SKM-1 treated with dmso at 0.1 percent for 144 hours (cell line): ENCODE measurements around the gene KCTD16.

Source experiments
- DNase-seq: peaks from one replicate; lab custom pipeline; 2025; ENCODE audit not compliant: unreplicated experiment; lab: John Stamatoyannopoulos, UW

KCTD16 gene

DNA sequence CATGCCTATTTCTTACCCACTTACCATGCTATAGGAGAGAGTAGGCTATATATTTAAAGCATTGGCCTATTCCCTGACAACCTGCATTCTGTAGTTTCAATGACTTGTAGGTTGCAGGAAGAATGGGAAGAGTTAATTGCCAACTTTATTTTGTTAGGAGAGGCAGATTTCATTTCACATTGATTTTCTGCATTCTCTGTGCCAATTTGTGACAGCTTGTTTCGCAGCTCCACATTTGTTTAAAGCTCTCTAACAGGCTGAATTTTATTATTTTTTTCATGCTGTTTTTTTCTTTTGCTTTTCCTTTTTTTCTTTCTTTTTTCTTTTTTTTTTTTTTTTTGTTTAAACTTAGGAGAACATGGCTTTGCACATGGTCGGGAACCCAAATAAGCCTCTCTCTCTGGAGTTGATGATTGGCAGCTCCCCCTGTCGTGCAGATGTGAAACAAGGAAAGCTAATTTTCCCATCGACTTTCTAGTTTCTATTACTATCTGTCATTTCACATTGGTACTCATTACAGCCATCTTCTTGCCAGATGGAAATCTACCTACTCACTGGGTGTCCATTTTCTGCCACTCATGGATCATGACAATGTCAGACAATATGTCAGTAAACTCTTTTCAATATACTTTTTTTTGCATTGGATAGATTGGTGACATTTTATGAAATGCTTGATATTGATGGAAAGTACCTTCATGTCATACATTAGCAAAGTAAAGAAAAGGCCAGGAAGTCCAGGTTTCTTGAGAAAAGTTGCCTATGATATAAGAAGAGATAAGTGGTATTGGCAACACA, 223.2 kb downstream of the KCTD16 start:
- no peak for DNase-seq

DNA sequence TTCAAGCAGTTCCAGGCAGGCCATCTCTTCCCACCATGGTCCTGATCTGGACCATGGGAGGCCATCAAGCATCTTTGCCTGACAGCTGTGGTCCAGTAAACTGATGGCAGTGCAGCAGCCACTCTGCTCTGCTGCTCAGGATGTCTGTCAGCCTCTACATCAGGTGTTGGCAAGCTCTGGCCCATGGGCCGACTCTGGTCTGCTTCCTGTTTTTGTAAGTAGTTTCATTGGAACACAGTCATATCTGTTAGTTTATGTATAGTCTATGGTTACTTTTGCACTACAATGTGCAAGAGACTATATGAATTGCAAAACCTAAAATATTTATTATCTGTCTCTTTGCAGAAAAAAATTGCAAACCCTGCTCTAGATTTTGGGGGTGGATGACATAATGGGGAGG, 225.0 kb downstream of the KCTD16 start:
- no peak for DNase-seq

DNA sequence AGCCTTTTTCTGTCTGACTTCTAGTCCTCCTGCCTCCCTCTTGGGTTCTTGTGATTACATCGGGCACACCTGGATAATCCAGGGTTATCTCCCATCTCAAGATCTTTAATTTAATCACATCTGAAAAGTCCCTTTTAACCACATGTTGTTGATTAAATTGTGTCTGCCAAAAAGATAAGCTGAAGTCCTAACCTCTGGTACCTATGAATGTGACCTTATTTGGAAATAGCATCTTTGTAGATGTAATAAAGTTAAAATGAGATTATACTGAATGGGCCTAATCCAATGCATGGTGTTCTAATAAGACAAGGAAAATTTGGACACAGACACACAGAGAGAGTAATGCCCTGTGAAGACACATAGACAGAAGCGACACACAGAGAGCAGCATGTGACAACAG, 232.4 kb downstream of the KCTD16 start:
- no peak for DNase-seq

DNA sequence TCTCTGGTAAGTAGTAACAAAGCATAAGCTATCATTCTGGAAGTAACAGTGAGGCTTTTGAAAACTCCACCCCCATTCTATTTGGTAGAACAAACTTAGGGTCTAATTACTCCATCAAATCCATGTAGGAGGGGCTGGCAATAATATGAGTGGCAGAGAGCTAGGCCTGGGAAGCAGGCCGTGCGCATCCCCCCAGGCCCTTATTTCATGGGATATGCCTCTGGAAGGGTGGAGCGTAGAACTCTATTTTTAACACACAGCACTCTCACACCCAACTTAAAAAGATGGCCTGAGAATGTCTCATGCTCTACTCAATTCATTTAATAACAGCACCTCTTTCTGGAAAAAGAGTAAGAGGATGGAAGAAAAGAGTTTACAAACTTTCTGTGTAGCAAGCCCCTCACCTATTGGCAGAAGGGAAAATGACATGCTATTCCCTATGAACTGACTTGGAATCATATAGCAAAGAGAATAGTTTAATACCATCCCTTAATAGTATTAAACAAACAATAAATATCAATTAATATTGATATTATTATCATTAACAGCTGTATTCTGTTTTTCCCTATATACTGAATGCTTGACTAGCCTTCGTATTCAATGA, 233.2 kb downstream of the KCTD16 start:
- DNase-seq, result no peak

DNA sequence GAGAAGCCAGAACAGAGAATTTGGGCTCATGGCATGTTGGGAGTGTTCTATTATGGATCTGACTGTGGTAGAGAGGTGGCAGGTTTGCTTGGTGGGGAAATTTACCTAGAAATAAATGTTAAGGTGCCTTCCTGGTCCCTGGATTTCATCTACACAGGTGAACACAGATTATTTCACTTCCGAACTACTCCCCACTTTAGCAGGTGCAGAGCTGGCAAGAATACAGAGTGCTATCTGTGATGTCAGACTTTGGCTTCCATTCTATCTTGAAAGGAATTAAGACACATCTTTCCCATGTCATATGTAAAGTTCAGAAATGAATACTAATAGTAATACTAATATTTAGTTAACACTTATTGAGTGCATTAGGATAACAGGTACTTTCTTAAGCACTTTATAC, 234.0 kb downstream of the KCTD16 start:
- DNase-seq, result no peak

DNA sequence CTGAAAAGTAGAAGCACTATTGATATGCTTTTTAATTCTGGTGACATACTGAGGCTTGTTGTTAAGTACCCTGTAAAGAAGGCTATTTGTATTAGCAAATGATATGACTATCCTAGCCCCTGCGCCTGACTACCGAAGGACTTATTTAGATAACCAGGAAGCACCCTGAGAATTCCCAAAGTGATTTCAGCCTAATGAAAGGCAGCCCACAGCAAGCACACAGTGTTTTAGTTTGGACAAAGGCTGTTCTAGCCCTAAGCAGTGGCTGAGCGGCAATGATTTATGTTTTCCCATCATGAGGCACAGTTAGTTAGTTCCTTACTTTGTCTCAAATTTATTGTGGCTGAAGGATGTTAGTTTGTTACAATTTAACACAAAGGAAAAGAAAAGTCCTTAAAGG, 235.3 kb downstream of the KCTD16 start:
- no peak for DNase-seq

DNA sequence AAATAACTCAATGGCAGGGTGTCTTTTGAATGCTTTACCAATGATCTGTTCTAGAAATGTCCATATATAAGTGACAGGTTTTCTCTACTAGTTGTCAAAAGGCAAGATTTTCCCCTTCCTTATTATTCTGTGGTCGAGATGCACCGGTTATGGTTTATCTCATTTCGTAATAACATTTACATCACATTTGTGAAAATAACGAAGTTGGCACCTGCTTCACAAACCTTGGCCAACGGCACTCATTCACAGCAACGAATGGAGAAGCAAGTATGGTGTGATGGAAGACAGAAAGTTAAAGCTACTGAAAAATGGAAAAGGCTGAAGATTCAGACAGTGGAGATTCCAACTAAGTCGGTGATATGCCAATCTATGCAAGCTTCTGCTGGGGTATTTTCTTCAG, 235.8 kb downstream of the KCTD16 start:
- DNase-seq, result no peak

DNA sequence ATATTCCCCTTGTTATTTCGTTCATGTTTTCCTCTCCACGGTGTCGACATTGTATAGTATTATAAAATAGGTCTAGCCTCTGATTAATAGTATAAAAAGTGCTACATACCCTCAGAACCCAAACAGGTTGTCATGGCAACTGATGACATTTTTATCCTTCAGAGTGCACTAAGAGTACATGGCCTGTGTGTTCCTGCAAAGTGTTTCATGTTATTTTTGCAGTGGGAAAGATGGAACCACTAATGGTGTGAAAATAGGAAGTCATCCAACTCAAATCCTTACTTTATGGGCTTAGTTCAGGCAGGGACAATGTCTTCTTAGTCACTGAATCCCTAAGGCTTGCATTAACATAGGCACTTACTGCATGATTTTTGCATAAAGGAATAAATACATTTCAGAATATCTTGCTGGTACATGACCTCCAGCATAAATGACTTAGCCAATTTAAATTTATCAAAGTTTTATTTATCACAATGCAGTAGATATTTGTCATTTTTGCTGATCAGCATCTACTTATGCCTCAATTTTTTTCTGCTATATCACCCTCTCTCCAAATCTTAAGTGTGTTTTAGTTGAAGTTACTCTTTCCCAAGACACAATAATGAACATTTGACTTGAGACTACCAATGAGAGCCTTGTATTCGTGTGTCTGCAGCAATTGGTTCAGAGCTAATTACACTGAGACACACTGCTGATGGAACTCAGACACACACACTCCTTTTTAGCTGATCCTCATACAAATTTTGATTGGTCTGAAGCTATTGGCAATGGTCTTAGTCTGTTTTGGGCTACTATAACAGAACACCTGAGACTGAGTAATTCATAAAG, 243.7 kb downstream of the KCTD16 start:
- no peak for DNase-seq

DNA sequence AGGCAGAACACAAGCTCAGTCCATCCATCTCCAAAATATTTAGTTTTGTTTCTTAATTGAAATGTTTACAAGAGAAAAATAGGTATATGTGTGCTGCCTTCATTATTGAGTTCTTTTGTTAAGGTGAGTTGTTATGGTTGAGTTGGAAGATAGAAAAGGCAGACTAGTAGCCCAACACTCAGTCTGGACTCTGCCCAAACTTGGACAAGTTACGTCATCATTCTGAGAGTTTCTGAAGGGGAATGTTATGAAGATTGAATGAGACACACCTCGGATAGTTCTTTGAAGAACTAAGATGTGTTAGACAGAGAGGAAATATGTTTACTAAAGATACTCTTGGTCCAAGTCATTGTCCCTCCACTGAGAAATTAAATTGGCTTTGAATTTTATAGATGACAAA, 245.5 kb downstream of the KCTD16 start:
- DNase-seq, result no peak

DNA sequence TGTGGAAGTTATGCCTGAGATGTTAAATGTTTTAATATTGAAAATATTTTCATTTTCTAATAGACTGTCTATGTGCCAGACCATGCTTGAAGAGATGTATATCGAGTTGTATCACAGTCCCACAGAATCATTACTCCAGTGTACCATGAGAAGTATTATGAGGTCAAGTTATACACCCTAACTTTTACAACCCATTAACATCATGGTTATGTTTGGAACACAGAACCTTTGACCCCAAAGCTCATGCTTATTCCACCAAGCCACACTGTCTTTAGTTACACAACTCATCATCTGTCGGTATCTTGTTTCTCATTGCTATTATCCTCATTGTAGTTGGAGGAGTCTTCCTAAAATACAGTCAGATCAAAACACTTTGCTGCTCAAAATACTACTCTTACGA, 248.0 kb downstream of the KCTD16 start:
- DNase-seq, result no peak

DNA sequence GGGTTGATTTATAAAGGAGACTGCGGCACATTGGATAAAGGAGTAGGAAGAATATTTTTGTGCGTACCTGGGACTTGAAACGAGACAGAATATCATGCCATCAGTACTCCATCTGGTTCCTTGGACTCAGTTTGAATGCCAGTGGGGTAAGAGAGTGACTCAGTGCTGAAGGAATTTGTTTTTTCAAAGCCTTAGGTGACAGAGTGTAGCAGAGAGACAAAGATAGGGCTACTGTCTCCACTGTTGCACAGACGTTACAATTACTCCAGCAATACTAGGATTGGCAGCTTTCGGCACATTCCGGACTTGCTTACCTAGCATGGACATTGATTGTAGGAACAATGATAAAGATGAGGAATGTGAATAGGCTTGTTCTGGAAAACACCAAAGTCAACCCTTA, 250.7 kb downstream of the KCTD16 start:
- DNase-seq, result no peak

DNA sequence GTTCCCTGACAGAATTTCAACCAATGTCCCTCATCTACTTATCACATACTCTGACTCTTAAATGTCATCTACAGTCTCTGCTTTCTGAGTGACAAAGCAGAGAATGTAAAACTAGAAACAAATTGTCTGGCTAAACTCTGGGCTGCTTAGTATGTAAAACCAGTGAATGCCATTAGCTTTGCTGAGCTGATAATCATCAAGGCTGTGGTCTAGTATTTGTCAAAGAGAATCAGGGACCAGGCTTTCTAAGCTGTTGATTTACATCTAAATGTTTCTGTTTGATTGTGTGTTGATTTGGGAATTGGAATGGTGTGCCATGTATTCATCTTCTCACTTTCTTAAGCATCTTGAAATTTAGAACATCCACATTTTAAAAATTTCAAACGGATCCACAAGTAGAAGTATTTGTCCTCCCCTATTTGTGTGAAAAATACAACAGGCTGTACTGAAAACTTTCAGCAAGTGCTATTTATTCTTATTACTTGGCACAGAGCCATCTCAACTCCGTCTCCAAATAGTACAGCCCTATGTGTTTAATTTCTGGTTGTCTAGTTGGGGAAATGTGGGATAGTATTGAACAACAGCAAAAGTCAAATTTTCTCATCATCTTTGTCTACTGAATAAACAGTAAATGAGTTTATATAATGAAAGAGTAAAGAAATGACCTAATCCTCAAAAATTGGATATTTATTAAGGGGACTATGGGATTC, 251.5 kb downstream of the KCTD16 start:
- no peak for DNase-seq

DNA sequence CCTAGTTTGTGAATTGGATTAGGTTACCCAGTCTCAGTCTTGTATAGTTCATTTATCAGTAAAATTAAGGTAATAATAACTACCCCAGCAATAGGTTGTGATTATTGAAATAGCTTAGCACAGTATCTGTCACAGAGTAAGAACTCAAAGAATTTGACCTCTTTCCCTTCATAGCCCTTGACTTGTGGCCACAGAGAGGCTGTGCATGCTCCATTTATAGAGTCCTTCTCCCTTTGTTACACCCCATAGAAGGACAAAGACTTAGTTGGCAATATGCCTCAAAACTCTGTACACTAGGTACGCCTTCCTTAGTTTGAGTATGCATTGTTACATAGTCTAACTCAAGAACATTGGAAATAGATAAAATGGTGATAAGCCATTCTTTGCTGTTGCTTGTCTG, 257.2 kb downstream of the KCTD16 start:
- DNase-seq, result no peak

DNA sequence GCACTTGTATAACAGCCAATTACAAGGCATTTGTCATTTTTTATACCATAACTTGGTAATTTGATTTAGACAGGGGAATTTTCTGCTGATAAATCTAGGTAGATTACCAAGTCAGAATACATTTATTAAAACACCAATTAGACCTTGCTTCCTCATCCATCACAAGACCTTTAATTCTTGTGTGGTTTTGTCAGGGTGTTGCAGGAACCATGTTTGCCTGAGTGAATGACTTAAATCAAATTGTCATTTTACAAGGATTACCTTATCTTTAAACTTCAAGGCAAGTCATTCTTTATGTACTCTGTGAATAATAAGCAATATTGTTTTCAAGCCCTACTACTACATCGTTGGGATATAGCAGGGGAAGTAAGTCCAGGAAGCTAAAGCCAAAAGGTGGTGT, 257.7 kb downstream of the KCTD16 start:
- no peak for DNase-seq

DNA sequence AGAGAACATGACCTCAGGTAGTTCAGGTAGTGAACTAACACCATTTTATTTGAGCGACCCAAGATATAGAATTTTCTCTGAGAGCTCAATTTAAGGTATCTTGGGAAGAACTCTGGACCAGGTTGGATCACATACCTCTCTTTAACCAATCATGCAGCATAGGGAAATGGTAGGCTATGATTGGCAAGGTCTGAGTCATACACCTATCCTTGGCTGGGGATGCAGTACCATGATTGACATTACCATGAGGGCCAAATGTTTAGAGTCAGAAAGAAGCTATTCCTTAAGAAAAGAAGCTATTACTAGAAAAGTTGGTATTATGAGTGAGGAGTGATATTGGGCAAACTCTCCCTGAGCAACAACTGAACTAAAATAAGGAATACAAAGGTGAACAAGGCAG, 258.7 kb downstream of the KCTD16 start:
- no peak for DNase-seq

DNA sequence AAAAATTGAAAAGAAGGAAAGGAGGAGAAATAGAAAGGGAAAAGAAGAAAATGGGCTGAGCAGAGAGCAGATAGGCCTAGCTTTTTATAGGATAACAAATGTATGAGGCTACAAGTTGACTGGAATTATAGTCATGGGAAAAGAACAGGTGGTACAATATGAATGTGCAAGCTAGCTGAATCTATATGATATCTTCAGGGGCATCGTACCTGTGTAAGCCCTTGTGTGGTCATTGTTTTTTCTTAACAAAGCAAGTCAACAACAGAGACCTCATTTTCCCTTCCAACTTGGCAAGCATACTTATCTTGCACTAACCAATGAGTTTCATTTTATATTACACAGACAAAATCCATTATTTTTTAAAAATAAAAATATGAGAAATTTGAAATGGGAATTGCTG, 259.2 kb downstream of the KCTD16 start:
- DNase-seq, result no peak

DNA sequence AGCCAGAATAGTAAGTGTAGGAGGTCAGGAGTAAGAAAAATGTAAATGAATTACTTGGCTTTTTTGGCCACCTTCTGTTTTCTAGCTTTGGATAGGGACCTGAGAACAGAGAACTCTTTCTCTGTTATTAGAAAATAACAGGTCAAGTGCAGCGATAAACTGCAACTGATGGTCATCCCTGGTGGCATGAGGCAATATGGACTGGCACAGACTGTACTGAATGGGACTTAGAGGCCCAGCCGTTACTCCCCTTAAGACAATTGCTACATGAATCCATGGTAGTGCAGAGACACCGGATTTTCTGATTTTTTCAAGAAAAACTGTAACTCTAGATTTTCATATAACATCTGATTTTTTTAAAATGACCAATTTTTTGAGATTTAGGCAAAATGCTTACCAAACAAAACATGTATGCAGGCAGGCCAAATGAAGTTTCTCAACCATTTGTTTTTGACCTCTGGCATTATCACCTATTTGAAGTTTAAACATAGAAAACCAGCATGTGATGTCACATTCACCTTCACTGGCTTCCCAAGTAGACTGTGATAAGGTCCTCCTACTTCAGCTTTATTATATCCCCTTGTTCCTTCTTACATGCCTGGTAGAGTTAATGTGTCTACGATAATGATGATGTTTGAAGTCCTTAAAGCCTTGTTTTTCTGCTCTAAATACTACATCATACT, 262.6 kb downstream of the KCTD16 start:
- no peak for DNase-seq

DNA sequence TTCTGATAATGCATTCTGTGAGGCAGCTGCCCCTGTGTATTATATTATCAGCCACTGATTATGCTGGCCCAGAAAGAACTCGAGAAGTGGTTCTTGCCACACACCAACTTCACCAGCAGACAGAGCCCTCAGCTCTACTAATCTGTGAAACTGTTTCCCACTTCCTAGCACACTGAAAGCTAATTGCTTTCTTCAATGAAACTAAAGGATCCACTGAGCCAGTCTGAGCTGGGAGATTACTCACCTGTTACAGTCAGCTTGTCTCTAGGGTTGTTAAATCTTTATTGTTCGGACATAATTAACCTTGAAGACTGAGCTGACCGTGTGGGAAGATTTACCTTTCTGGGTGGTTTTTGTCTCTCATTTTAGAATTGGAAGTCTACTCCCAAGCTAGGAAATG, 263.2 kb downstream of the KCTD16 start:
- DNase-seq, result no peak

DNA sequence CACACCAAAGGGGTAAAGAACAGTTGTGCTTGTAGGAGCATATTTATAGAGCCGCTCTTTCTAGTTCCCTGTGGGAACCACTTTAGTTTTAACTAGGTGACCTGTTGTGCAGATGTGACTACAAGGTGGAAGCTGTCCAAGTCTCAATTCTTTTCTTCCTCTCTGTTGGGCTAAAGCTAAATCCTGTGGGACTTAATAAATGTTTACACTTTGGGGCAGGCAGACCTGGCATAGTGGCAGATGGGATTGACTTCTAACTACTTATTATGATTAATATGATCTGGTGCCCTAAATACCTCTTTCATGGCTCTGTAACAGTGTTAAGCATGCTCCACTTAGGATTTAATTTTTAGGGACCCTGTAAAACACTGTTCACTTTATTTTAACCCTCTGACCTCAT, 265.3 kb downstream of the KCTD16 start:
- no peak for DNase-seq

DNA sequence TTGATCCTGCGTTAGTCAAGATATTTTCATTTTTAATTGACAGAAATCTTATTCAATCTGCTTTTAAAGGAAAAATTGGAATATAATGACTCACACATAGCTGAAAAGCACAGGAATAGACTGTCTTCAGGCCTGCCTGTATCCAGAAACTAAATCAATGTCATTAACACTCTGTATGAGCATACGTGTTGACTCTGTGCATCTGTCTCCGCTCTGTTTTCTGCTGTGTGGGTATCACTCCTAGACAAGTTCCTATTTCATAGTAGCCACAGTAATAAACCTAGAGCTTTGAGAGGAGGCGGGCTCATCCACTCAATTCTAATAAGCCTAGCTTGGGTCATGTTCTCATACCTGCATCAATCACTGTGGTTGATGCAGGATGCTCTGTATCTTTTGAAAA, 267.6 kb downstream of the KCTD16 start:
- DNase-seq, result no peak

DNA sequence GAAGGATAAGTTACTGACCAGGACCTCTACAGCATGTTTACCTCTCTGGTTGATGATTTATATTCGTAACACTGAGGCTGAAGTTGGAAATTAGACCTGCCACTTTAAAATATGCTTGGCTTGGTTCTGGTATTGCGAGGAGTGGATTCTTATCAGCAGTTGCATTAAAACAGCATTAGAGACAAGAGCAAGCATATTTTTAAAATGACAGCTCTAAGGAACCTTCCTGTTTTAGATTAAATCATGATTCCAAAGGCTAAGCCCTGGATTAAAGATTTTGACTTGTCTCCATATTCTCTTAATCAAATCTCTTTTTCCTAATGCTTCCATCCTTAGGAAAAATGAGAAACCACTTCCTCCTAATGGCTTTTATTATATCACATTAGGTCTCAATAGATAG, 277.8 kb downstream of the KCTD16 start:
- no peak for DNase-seq
